Hepatocyte (in vitro differentiated cells): ENCODE measurements around the gene KCNK17.

Experiments
- CTCF ChIP-seq: fragments of 200-600 bp; sonication (generic); IDR thresholded peaks from 2 replicates; pipeline ENCODE4 v1.5.1; 2016; ENCODE audit warnings: antibody characterized with exemption, mild to moderate bottlenecking; ENCODE audit not compliant: poor library complexity
- EZH2phosphoT487 ChIP-seq: fragments of 200-600 bp; sonication (generic); IDR thresholded peaks from one replicate; pipeline ENCODE4 v1.6.1; 2018; ENCODE audit warnings: antibody characterized with exemption, mild to moderate bottlenecking, low read depth, moderate library complexity; ENCODE audit not compliant: unreplicated experiment, severe bottlenecking

- TF ChIP-seq EZH2phosphoT487, result no peak
- no peak for TF ChIP-seq CTCF
These were observed 29.2 kb upstream of the KCNK17 start for GRCh38 chr6:39343396-39343870.
